Measurements from ENCODE around the gene CAV2. TPM values are rescaled to one million over a fixed set of nuclear protein-coding genes. Genes with fewer than 3 reads are reported as not detected.
"Not testable (repeated sequence)": the region's sequence is repeated elsewhere in the genome, so short reads cannot be mapped to it uniquely, and the experiment has no call there.

The CAV2 gene
- total and polyA plus RNA-seq, 2 of the 13 experiments (the other 11 are each of a cell fraction or from before 2014, with no cell fraction given): 0.09 to 0.18 TPM

- TF ChIP-seq AHDC1 (CRISPR knock-in tag; IDR thresholded peaks at IDR 0.05; ENCODE audit: borderline replicate concordance): no peak
- TF ChIP-seq ZNF790 (CRISPR knock-in tag; IDR thresholded peaks at IDR 0.05; ENCODE audit: borderline replicate concordance): no peak
- no peak for TF ChIP-seq CREBL2 (CRISPR knock-in tag; IDR thresholded peaks at IDR 0.05; ENCODE audit: borderline replicate concordance)
Observed at GRCh38 chr7:116483271-116483942, 16.1 kb upstream of the CAV2 start (continued).

GRCh38 chr7:116484389-116484788 is 15.1 kb upstream of the CAV2 start:
- H2AFZ ChIP-seq (ENCODE audit: low read length); DNase-seq (ENCODE audit: low spot score); H3K4me1 ChIP-seq (ENCODE audit: insufficient read depth, low read length); FAIRE-seq; in situ Hi-C loops (cut with HindIII; ENCODE audit: extremely low pct_ligation_motif_present, low pct_unique_long_range_greater_than_20kb); CTCF ChIA-PET (ENCODE audit: low intra/inter-chr PET ratio, low total read pairs); H3K27ac ChIP-seq (ENCODE audit: extremely low read length, insufficient read depth, low read length); ATAC-seq; H3K4me2 ChIP-seq (ENCODE audit: low read depth, low read length); BruUV-seq (replicated peaks); POLR2A ChIA-PET; H3K36me3 ChIP-seq (replicated peaks in 1 of 2; ENCODE audit: control insufficient read depth in 1 of 2, insufficient read depth in 2 of 2, low read length in 2 of 2); H3K79me2 ChIP-seq (ENCODE audit: insufficient read depth, low read length); intact Hi-C loops (cut with micrococcal nuclease; ENCODE audit: unreplicated experiment); H3K9ac ChIP-seq (ENCODE audit: insufficient read depth, low read depth, low read length); H3K9me3 ChIP-seq (ENCODE audit: low read length); H3K27me3 ChIP-seq (ENCODE audit: control insufficient read depth in 1 of 2, insufficient read depth in 2 of 2, low read length in 2 of 2); H3K4me3 ChIP-seq (replicated peaks in 1 of 3; ENCODE audit: insufficient read depth in 1 of 3, low read depth in 2 of 3, low read length in 3 of 3); H4K20me1 ChIP-seq (ENCODE audit: insufficient read depth, low read length): not testable (repeated sequence)
- 50% methylated on average over 4 of the region's 4 CpGs for WGBS (ENCODE audit: low lambda C conversion rate)

Measured in HepG2 (cell line).